Fibroblast of villous mesenchyme (primary cell): ENCODE data around the gene MAST3. TPM values are rescaled to one million over a fixed set of nuclear protein-coding genes. Genes with fewer than 3 reads are reported as not detected.

Source experiments
- DNase-seq: peaks from one replicate; pipeline ENCODE4 v3.0.0-alpha.2; 2010; ENCODE audit warnings: low read depth
- H3K4me3 ChIP-seq: 2 replicates; pipeline ENCODE4 v1.5.1; 2011; ENCODE audit warnings: low read depth, mild to moderate bottlenecking, low read length
- CTCF ChIP-seq: IDR thresholded peaks from 2 replicates; pipeline ENCODE4 v1.5.1; 2012; ENCODE audit warnings: low read depth, mild to moderate bottlenecking, low read length; ENCODE audit not compliant: insufficient read depth
- total RNA-seq: library from RNA; depleted of rRNA; stranded (reverse); fragments of >200 nt; gene quantifications from 2 replicates; pipeline ENCODE4 v1.2.3, GENCODE V29; 2012

The MAST3 gene
- total RNA-seq, 1 donor = 3.0 TPM

GRCh38 chr19:18192673-18193387 lies 95.3 kb downstream of the MAST3 start, which contains the start of gene MPV17L2:
Gene MPV17L2, plus strand, starts transcription at chr19:18193218. Its CDS starts 64 bp downstream, at chr19:18193282.
- no peak for TF ChIP-seq CTCF
- peak within 1 kb of the TSS; percentile 84 for H3K4me3 ChIP-seq

GRCh38 chr19:18193388-18194180 lies 96.0 kb downstream of the MAST3 start:
- DNase-seq = no peak
- peak; percentile 6 for TF ChIP-seq CTCF
- peak overlapping the region; percentile 84 for H3K4me3 ChIP-seq

More at GRCh38 chr19:18192673-18193387, 95.3 kb downstream of the MAST3 start, which contains the start of gene MPV17L2:
- peak; percentile 100 for DNase-seq

- no peak for DNase-seq
- H3K4me3 ChIP-seq = peak overlapping the region; percentile 84
- TF ChIP-seq CTCF = no peak
These were observed 96.6 kb downstream of the MAST3 start for GRCh38 chr19:18194181-18194530.

GRCh38 chr19:18194554-18195238 lies 97.1 kb downstream of the MAST3 start:
- peak; percentile 55 for DNase-seq
- H3K4me3 ChIP-seq = peak overlapping the region; percentile 84
- TF ChIP-seq CTCF = no peak

GRCh38 chr19:18196511-18196845 lies 98.9 kb downstream of the MAST3 start:
- no peak for TF ChIP-seq CTCF
- DNase-seq = no peak
- H3K4me3 ChIP-seq = no peak overlapping the region

- TF ChIP-seq CTCF = no peak
- DNase-seq = no peak
These were observed 99.7 kb downstream of the MAST3 start for GRCh38 chr19:18197306-18197705.

More at GRCh38 chr19:18197306-18197705, 99.7 kb downstream of the MAST3 start:
- H3K4me3 ChIP-seq = no peak overlapping the region
